HG02981 (cell line): ENCODE measurements around the gene EPHB1.

Source experiments
- ATAC-seq: cut with Tn5 transposase; IDR thresholded peaks from one replicate; pipeline ENCODE4 v1.9.1; 2021; ENCODE audit warnings: mild to moderate bottlenecking, moderate library complexity; ENCODE audit not compliant: unreplicated experiment

Gene EPHB1

DNA sequence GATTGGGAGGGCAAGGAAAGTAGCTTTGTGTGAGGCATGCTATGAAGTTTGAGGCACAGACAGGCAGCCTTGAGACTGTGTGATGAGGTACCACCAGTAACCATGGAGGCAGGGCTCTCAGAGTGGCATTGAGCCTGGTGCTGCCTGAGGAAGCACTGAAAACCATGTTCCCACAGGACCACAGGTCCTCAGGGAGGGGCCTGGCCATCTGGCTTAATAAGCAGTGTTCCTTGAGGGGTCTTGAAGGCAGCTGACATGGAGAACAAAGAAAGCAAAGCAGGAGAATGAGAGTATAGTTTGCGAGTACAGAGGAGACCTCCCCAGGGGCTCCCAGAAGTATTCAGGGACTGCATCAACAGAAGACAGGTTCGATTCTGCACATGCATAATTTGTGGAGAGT is 346.6 kb downstream of the EPHB1 start:
- ATAC-seq, result no peak

DNA sequence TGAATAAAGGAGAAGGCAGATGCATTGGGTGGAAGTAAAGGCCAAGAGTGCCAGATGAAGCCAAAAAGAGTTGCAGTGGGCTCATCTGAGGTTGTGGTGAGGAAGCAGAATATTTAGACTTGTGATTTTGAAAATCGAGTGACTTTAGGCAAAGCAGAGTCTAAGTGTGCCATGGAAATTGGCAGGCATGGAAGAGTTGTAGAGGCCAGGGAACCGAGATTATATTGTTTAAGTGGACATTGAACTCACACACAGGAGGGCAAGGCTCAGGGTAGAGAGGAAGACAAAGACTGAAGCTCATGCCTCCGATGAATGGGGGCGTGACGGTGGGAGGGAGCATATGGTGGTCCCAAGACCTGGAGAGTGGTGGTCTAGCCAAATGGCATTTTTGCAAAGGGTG is 347.5 kb downstream of the EPHB1 start:
- no peak for ATAC-seq

DNA sequence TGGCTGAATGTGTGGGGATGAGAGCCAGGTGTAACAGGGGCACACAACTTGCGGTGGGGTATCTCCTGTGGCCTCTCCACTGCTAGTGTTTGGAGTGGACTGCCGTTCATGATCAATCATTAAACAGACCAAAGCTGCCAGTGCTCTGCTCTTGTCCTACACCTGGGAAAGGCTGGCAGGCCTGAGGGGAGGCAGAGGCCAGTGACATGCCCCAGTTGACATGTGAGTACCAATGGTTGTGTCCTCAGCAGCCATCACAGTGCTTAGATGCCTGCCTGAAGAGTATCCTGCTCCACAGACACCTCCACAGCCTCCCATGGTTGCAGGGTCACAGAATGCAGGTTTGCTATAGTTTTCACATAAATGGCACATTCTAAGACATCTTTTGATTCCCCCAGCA is 348.4 kb downstream of the EPHB1 start:
- no peak for ATAC-seq

DNA sequence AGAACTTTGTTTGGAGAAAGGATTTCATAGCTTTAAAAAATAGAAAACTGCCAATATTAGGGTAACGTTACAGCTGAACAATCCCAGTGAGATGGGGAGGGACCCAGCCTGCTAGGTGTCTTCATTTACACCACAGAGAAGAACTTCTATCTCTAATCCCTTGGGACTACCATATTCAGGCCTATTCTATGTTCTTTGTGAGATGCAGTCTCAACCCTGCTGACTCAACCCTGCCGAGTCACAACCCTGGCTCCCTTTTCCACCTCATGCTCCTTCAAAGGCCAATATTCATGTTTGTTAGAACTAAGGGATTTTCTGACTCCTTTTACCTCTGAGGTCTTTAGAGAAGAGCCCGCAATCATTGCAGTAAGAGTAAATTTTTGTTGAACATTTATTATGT is 350.5 kb downstream of the EPHB1 start:
- ATAC-seq, result no peak

DNA sequence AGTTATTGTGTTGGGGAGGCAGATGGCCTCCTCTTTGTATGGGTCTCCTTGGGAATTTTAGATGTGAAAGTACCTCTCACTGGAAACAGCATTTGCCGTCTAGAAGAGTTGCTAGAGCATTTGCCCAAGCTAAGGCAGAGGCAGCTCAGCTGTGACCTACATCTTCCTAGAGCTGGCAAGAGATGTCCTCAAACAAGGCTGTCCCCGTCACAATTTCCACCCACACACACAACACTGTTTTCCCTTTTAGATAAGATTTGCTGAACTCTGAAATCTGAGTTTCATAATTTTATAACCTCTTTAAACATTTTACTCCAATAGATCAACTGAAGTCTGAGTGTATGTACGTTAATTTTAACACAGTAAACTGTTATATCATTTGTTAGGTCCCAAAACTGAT is 352.6 kb downstream of the EPHB1 start:
- no peak for ATAC-seq

DNA sequence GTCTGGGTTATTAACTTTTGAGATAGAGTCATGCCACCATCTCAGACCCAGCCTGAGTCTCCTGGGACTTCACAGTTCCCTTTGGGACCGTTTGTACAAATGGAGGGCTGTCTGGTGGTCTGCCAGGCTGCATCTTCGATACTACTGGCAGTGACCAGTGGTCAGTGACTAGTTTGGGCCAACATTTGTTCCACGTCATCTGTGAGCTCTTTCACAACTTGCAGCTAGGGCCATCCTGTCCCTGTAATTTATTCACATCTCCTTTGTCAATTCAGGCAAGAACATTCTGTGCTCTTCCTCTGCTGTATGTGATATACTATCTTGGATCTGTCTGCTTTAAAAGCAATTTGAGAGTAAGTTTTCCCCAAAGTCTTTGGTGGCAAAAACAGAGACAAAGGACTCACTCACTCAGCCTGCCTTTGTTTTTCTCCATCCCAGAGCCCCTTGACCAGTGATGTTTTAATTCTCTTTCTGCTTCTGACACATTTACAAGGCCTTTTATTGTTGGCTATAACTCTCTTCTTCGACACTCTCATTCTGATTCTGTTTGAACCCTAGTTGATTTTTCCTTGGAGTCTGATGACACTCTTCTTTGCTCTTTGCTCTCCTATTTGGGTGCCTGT is 353.4 kb downstream of the EPHB1 start:
- ATAC-seq, result no peak

DNA sequence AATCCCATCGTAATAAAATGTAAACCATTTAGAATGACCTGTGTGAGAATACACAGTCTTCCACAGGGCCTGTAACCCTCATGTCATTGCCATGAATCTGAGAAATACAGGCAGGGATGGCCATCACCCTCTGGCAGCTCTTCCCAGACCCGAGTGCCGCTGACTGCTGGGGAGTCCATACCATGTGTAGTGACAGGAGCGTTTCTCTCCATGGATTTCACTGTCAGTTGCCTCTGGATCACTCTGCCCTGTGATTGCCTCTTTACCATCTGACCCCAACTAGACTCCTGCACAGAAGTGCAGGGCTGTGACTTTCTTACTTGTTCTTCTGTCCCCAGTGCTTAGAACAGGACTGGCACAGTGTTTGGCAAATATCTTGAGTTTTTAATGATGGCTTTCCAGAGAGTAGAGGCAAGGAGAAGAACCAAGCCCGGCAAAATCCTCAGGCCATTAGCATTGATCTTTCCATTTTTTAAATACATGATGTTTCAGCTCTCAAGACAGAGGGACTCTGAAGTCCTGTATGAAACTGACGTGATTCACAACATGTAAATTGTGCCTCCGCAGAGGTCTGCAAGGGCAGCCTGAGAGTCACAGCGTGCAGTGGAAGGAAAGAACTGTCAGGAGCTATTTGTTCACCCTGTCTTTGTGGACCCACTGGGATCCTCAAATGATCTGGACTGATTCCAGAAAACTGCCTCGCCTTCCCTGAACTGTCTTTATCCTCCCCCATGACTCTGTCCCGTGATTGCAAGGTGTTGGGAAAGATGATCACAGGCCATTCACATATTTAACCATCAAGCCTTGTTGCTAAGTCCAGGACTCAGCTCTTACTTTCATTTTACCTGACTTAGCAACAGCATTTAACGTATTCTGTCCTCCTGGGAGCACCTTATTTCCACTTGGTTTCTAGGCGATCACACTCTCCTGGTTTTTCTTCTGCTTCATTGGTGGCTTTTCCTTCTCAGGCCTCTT is 354.9 kb downstream of the EPHB1 start:
- no peak for ATAC-seq

DNA sequence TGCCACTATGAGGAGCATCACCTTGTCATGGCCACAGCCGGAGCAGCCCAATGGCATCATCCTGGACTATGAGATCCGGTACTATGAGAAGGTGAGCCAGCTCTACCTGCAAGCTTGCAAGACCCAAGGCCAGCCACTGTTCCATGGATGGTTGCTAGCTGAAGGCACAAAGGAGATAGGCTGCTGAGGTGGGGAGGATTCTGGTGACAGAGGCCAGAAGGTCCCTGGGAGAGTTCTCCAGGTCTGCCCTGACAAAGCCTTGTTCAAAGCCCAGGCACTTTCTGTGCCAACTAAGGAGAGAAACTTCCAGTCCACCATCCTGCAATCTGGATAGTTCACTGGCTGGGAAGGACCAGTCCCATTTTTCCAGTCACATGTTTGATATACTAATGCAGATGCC is 359.1 kb downstream of the EPHB1 start:
- ATAC-seq, result no peak

DNA sequence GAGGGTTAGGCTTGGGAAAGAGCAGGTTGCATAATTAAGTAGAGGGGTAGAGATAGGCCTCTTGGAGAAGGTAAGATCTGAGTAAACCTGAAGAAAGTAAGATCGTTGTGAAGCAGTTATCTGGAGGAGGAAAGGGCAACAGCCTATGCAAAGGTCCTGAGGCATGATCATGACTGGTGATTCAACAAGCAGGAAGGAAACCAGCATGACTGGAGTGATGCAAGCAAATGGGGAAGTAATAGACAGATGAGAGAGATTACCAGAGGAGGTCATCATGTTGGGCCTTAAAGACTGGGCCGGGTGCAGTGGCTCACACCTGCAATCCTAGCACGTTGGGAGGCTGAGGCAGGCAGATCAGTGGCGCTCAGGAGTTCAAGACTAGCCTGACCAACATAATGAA is 360.2 kb downstream of the EPHB1 start:
- ATAC-seq, result no peak

DNA sequence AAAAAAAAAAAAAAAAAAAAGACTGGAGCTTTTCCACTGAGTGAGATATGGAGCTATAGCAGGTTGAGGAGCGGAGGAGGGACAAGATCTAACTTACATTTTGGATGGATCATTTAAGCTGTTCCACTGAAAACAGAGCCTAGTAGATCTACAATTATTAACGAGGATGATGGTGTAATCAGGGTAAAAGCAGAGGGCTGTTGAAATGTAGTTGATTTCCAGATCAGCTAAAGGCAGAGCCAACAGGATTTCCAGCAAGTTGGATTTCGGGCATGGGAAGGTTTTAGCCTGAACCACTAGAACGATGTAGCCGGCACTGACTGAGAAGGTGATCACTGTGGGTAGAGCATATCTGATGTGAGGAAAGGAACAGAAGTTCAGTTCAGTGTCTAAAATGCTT is 360.7 kb downstream of the EPHB1 start:
- no peak for ATAC-seq

DNA sequence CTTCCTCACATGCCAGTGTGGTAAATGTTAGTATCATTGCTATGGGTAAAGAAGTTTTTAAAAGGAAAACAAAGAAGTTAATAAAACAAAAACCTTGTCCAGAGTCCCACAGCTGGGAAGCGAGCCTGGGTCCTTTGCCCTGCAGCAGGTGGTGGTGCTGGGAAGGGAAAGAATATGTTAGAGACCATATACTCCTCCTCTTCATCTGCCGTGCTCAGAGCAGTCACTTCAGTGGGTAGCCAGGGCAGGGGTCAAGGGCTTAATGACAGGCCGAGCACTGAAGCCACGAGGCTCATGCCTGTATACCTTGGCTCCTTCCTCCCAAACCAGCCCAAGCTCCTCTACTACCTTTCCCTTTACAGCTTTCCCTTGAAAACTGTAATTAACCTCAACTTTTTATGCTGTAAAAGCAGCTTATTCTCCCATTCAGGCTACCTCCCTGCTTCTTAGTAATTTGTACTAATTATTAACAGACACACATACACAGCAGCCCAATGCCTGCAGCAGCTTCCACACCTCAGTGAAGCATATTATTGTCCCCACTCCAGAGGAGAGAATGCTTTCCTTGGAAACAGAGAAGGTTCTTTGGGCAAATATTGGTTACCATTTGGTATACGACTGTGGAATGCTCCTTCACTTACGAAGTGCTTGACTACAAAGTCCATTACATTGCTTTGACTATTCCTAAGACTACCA is 362.1 kb downstream of the EPHB1 start:
- ATAC-seq, result no peak

DNA sequence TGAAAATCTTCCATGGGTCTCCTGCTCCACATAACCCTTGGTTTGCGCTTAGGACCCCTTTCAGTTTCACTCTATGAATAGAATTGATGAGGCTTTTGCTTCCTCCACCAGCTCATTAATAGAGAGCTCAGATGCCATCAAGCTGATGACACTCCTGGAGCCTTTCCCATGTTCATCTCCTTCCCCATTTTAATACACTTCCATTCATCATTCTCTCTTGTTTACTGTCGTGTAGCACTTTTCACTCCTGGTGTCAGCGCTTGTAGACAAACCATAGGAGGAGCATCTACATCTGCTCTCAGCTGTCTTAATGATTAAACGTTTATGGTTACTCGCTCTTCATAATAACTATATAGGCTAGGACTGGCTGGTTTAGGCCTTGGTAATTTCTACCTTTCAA is 363.5 kb downstream of the EPHB1 start:
- no peak for ATAC-seq

DNA sequence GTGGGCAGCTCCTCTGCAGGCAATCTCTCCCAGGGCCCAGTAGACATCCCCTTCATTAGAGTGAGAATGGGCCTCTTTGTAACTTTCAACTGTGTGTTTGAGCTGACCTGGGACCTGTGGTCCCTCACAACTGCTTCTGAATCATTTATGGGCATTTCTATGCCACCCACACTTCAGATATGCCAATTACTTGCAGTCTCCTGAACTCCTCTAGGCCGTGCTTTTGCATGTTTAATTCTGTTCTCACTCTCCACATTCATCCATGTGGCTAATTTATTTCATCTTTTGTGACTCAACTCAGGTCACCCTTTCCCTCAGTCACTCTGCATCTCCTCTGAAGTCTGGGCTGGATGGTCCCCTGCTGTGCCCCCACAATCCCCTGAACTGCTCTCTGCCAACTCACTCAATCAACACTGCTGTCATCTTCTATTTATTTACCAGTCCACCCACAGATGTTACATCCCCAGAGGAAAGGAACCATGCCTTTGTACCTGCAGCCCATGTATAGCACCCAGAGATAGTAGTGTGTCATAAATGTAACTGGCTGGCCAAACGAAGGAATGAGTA is 364.7 kb downstream of the EPHB1 start:
- ATAC-seq, result no peak

DNA sequence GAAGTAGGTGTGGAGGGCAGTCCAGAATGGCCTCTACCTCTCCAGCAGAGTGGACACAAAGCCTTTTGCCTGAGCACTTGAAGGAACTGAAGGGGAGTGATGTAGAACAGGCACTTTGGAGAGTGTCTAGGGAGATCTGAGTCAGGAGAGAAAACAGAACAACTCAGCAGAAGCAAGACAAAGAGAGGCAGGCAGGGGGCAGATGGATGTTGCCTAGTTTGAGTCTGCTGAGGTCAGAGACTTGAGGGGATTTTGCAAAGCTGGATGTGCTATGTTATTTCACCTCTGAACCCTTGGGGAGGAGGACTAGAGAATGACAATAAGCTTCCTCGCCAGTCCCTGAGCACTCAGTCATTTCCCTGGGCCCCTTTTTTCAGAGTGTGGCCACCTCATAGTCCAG is 366.4 kb downstream of the EPHB1 start:
- no peak for ATAC-seq

DNA sequence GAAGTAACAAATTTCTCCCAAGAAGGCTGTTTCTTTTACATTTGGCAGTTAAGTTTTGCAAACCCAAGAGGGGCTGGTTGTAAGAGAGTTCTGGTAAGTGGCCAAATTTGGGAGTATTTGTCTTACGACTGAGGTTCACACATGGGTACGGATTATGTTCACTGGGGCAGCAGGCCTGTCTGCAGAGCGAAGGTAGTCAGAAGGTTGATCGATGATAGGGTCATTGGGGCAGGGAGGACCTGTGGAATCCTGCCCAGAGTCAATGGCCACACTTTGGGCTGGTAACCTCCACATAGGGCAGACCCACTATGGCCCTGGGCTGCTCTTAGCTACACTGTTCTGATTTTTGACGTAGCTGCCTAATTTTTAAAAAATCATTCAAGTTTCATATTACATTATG is 368.6 kb downstream of the EPHB1 start:
- no peak for ATAC-seq

DNA sequence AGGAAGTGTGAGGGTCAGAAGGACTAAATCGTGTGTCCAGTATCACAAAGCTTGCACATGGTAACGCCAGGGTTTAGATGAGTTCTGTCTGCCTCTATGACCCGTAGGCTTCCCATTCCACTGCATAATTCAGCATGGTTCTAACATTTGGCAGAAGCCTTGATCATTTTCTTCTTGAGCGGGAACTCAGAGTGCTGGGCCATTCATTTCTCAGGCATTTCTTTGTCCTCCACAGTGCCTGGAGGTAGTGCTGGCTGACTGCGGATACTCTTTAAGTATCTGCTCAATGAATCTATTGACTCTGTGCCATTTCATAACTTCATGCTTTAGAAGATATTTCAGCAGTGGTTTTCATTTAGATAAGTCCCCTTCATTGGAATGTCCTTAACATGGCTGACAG is 370.2 kb downstream of the EPHB1 start:
- ATAC-seq, result no peak

DNA sequence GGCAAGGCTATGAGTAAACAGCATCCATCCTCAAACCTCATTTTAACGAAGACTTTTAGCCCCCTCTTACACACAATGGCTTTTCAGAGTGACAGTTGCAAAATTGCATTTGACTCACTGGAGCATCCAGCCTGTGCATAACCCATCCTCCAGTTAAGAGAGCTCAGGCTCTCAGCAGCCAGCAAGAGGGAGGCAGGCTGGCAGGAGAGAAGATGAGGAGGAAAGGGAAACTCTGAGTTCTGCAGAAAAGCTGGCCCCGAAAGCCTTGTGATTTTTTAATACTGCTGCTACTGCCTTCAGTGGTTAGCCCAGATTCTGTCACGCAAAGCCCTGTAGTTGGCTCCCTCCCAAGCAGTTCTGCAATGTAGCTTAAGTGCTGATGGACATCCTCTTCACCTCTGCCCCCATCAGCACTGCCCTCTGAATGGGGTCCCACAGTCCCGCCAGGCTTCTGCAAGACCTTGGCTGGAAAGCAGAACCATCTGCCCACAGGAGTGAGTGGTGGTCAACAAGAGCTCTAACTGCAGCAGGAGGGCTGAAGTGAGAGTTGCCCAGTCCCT is 371.3 kb downstream of the EPHB1 start:
- no peak for ATAC-seq

DNA sequence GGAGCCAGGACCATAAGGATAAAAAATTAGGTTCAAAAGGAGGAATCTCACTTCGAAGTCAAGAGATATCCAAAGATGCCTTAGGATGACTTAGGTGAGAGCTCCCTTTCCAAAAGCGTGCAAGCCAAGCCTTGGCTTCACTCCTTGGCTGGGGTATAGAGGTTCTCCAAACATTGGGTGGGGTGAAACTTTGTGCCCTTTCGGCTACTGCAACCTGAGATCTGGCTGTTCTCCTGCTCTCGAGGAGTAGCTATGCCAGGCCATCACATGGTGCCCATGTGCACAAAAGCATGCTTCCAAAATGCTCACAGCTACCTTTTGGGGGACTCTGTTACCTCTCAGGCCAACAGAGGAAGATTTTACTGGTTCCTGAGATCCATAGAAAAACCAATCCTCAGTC is 373.8 kb downstream of the EPHB1 start:
- ATAC-seq, result no peak

DNA sequence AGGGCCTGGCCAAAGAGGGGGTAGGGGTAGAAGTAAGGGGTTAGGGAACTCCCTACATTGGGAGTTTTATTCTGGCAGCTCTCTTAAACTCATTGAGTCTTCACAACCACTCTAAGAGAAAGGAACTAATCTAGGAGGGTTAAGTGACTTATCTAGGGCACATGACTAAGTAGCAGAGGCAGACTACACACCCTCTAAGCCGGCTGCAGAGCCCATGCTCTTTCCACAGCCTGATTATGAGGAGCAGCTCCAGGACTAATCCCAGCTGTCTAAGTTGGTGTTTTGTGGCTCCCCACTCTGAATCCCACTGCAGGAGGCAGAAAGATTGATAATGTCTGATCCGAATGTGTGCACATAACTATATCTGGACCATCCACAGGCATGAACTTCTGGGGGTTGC is 374.6 kb downstream of the EPHB1 start:
- no peak for ATAC-seq

DNA sequence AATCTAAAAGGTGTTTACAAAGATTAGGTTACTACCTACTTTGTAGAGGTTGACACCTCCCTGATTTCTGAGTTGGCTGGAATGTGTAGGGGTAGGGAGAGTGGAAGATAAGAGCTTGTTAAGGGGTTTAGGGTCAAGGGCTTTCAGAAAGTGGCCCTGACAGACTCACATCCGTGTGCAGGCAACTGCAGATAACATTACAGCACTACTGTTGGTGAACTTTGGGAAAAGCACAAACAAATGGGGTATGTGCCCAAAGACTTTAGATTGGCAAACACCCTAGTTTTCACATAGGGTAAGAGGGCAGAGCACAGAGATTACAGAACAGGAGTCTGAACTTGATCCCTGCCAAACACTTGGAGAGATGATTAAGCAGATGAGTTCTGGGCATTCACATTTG is 375.7 kb downstream of the EPHB1 start:
- ATAC-seq, result no peak

DNA sequence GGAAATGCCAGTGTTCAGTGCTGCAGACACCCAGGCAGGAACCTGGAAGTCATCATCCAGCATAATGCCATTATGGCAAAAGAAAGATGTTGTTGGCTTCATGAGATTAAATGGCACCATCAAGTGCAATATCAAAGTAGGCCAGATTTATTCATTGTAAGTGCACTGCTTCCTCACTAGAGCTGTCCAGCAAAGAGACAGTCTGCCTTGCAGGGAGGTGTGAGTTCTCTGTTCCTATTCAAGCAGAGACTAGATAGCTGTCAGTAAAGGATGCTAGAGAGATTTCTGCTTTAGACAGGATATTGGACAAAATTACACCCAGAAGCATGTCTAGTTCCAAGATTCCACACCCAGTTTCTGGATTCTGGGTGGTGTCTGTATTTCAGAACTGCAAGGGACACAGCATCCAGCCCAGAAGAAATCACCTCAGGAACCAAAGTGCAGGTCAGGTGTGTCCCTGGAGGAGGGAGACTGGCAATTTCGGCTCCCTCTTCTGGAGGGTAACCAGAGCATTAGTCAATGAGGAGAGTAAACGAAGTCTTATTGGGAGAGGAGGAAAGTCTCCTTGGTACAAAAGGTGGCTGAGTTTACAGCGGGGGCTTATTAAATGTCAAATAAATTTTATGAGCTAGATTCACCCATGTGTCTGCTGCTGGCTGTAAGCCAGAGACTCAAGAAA is 377.3 kb downstream of the EPHB1 start:
- no peak for ATAC-seq
